Upper lobe of right lung (tissue), 1 donor: ENCODE data around the gene ACTL7A. TPM values are rescaled to one million over a fixed set of nuclear protein-coding genes. Genes with fewer than 3 reads are reported as not detected.

Experiments
- total RNA-seq: library from RNA; stranded (reverse); fragmentation: NEBNext Ultra II Directional; extraction: Animal tissue kit (Norgen Biotek cat#: 25700); gene quantifications from one replicate; pipeline ENCODE4 v1.2.1, GENCODE V29; 2021
- donor health status: DM: no; HTN: yes; CAD: no; lungs with severe emphysema.

The ACTL7A gene
- total RNA-seq, 1 donor from 2014 or later = not detected

Other genes with a start within 250 kb of the ACTL7A start
- not detected for gene ACTL7B, start 6.3 kb upstream of the ACTL7A start, total RNA-seq
- 18.3 TPM for gene ELP1, start 71.9 kb downstream of the ACTL7A start, total RNA-seq
- gene ABITRAM, start 72.1 kb downstream of the ACTL7A start, total RNA-seq = 13.3 TPM
- gene CTNNAL1, start 151.2 kb downstream of the ACTL7A start, total RNA-seq = 69.4 TPM